Sigmoid colon (tissue), 4 donors: ENCODE results near the gene TBX15.

Source experiments
- EP300 ChIP-seq, 4 donors: sonication (generic); formaldehyde crosslinking; IDR thresholded peaks; one replicate each; pipeline ENCODE4 v1.6.1; 2017; ENCODE audit warnings: antibody characterized with exemption in 4 of 4
- POLR2A ChIP-seq, 2 donors: fragments of 450-650 bp; IDR thresholded peaks; one replicate each; pipeline ENCODE4 v1.6.1; 2016; ENCODE audit warnings: antibody characterized with exemption in 2 of 2, mild to moderate bottlenecking in 2 of 2, moderate library complexity in 2 of 2
- POLR2AphosphoS5 ChIP-seq, 4 donors: sonication (generic); formaldehyde crosslinking; IDR thresholded peaks; one replicate each; pipeline ENCODE4 v1.6.1; 2017; ENCODE audit warnings: antibody characterized with exemption in 4 of 4
- TF ChIP-seq, protein P1 (sequence below), 4 experiments: fragments of 450-650 bp in 3 of 4; fragments of 200-600 bp in 1 of 4; IDR thresholded peaks; one replicate each; pipeline ENCODE4 v1.5.1; 2016 to 2019; ENCODE audit warnings: antibody characterized with exemption in 4 of 4, mild to moderate bottlenecking in 3 of 4, moderate library complexity in 2 of 4

DNA sequence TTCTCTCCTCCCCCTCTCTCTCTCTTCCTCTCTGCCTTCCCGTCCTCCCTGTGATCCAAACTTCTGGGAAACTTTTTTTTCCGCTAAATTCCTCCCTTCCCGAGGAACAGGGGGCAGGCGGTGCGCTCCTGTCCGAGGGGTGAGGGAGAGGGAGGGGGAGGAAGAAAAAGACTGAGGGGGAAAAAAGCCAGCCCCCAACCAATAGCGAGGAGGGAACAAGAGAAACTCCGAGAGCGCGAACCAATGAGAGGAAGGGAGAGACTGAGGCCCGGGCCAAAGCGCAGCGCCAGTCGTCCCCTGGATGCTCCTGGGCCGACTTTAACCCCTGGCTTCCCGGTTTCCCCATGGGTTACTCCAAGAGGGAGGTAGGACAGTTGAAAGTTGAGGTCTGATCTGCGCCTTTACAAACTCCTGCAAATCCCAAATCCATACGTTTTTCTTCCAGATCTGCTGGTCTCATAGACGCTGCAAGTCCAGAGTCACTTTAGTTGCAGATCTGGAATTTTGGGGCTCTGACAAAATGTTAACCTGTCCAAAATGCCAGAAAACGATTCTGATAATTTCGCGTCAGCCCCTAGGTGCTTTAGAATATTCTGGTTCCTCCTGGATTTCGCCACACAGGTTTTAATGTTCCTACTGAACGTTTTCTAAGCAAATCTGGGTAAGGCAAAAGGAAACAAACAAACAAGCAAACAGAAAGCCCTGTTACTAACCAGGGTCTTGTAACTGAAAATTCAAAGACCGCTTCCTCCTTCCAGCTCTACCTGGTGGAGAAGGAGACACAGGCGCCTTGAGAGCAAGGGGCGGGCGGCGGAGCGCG, at the start of gene TBX15:
- TF ChIP-seq, protein P1, sequence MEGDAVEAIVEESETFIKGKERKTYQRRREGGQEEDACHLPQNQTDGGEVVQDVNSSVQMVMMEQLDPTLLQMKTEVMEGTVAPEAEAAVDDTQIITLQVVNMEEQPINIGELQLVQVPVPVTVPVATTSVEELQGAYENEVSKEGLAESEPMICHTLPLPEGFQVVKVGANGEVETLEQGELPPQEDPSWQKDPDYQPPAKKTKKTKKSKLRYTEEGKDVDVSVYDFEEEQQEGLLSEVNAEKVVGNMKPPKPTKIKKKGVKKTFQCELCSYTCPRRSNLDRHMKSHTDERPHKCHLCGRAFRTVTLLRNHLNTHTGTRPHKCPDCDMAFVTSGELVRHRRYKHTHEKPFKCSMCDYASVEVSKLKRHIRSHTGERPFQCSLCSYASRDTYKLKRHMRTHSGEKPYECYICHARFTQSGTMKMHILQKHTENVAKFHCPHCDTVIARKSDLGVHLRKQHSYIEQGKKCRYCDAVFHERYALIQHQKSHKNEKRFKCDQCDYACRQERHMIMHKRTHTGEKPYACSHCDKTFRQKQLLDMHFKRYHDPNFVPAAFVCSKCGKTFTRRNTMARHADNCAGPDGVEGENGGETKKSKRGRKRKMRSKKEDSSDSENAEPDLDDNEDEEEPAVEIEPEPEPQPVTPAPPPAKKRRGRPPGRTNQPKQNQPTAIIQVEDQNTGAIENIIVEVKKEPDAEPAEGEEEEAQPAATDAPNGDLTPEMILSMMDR (IDR thresholded peaks at IDR 0.05): no peak
- TF ChIP-seq POLR2A (IDR thresholded peaks at IDR 0.05) (no peak), POLR2AphosphoS5 (IDR thresholded peaks at IDR 0.05) (no peak), EP300 (IDR thresholded peaks at IDR 0.05) (no peak)
